K562 (cell line): ENCODE measurements around the gene MMP23B. TPM values are rescaled to one million over a fixed set of nuclear protein-coding genes. Genes with fewer than 3 reads are reported as not detected.

Experiments used
- BHLHE40 ChIP-seq: IDR thresholded peaks from 2 replicates; pipeline ENCODE4 v1.6.1; 2011; ENCODE audit warnings: low read length, improper control_type of control experiment
- BRCA1 ChIP-seq, 2 experiments: fragments of 450-650 bp in 1 of 2; sonication (generic) in 1 of 2; formaldehyde crosslinking in 1 of 2; IDR thresholded peaks; 2 replicates each; pipeline versions ENCODE4 v1.5.0 to v1.6.1; 2017 to 2020; ENCODE audit warnings: mild to moderate bottlenecking in 1 of 2, missing genetic modification reagents in 1 of 2
- CBFB ChIP-seq: sonication (generic); formaldehyde crosslinking; IDR thresholded peaks from 2 replicates; pipeline ENCODE4 v1.4.0; 2020; ENCODE audit warnings: mild to moderate bottlenecking, missing genetic modification reagents
- FOS ChIP-seq: IDR thresholded peaks from 3 replicates; pipeline ENCODE4 v1.6.1; 2011; ENCODE audit not compliant: insufficient read length; ENCODE audit errors: extremely low read depth
- JUN ChIP-seq, 2 experiments: sonication (generic) in 1 of 2; formaldehyde crosslinking in 1 of 2; IDR thresholded peaks; 2 replicates each; pipeline versions ENCODE4 v1.6.1 to v1.8.0; 2012 to 2022; ENCODE audit warnings: borderline replicate concordance in 2 of 2, mild to moderate bottlenecking in 2 of 2, improper control_type of control experiment in 1 of 2, low read depth in 1 of 2, low read length in 1 of 2, missing genetic modification reagents in 1 of 2
- MEIS2 ChIP-seq: fragments of 450-650 bp; IDR thresholded peaks from 2 replicates; pipeline ENCODE4 v1.6.1; 2014; ENCODE audit warnings: mild to moderate bottlenecking; ENCODE audit not compliant: partially characterized antibody
- MTA1 ChIP-seq: fragments of 450-650 bp; IDR thresholded peaks from 2 replicates; pipeline ENCODE4 v1.6.1; 2017; ENCODE audit warnings: borderline replicate concordance
- PHTF2 ChIP-seq: fragments of 250-450 bp; sonication (Bioruptor Pico); IDR thresholded peaks from 2 replicates; pipeline ENCODE4 v1.5.0; 2021; ENCODE audit warnings: mild to moderate bottlenecking
- POLR3G ChIP-seq: IDR thresholded peaks from 2 replicates; pipeline ENCODE4 v1.6.1; 2011; ENCODE audit not compliant: insufficient read length, insufficient replicate concordance; ENCODE audit errors: extremely low read depth
- TAF15 ChIP-seq: fragments of 200-400 bp; formaldehyde crosslinking; IDR thresholded peaks from 2 replicates; pipeline ENCODE4 v1.6.1; 2017; ENCODE audit warnings: mild to moderate bottlenecking, low read depth, low read length, moderate library complexity
- TARDBP ChIP-seq: fragments of 450-650 bp; IDR thresholded peaks from 2 replicates; pipeline ENCODE4 v1.6.1; 2016
- TRIM28 ChIP-seq: fragments of 450-650 bp; IDR thresholded peaks from 2 replicates; pipeline ENCODE4 v1.6.1; 2017
- ZNF184 ChIP-seq: sonication (generic); formaldehyde crosslinking; IDR thresholded peaks from 2 replicates; pipeline ENCODE4 v1.5.0; 2020; ENCODE audit warnings: missing genetic modification reagents
- ZNF780A ChIP-seq: fragments of 250-450 bp; sonication (Bioruptor Pico); IDR thresholded peaks from 2 replicates; pipeline ENCODE4 v1.5.0; 2021; ENCODE audit warnings: mild to moderate bottlenecking
- polyA plus RNA-seq, 8 experiments: library from polyadenylated mRNA; depleted of rRNA in 4 of 8; stranded (reverse) in 5 of 8; unstranded in 3 of 8; fragments of >200 nt; fragmentation: Nextera tagmentation in 2 of 8; fragmentation: Illumina TruSeq in 1 of 8; extraction: Ambion mirVana in 2 of 8; extraction: Trizol in 1 of 8; gene quantifications; 2 replicates each; pipeline versions ENCODE4 v1.2.1 to v1.2.3, GENCODE V29; 2011 to 2014; ENCODE audit warnings: inconsistent platforms in 1 of 8, missing spikeins in 1 of 8
- total RNA-seq, 7 experiments: library from RNA; depleted of rRNA in 6 of 7; stranded (reverse); fragments of >200 nt in 6 of 7; fragmentation: Illumina TruSeq in 2 of 7; extraction: Trizol in 2 of 7; gene quantifications; 2 replicates each; pipeline versions ENCODE4 v1.2.1 to v1.2.3, GENCODE V29; 2011 to 2021; ENCODE audit warnings: low replicate concordance in 1 of 7
- TF ChIP-seq, protein P1 (sequence below): sonication (generic); formaldehyde crosslinking; IDR thresholded peaks from 2 replicates; pipeline ENCODE4 v1.8.0; 2023; ENCODE audit warnings: mild to moderate bottlenecking, missing genetic modification reagents
- TF ChIP-seq, protein P2 (sequence below): fragments of 450-650 bp; IDR thresholded peaks from 2 replicates; pipeline ENCODE4 v1.7.0; 2016; ENCODE audit warnings: borderline replicate concordance
- TF ChIP-seq, protein P3 (sequence below): sonication (generic); formaldehyde crosslinking; IDR thresholded peaks from 2 replicates; pipeline ENCODE4 v1.8.1; 2023; ENCODE audit warnings: mild to moderate bottlenecking, missing genetic modification reagents, moderate library complexity
- TF ChIP-seq, protein P4 (sequence below): fragments of 450-650 bp; formaldehyde crosslinking; IDR thresholded peaks from 2 replicates; pipeline ENCODE4 v1.4.0; 2020; ENCODE audit warnings: mild to moderate bottlenecking, moderate library complexity

MMP23B gene
- total and polyA plus RNA-seq, 9 of the 15 experiments (the other 6 are each of a cell fraction or from before 2014, with no cell fraction given), result 0.28 to 1.2 (median 0.41) TPM; not detected in 5

DNA sequence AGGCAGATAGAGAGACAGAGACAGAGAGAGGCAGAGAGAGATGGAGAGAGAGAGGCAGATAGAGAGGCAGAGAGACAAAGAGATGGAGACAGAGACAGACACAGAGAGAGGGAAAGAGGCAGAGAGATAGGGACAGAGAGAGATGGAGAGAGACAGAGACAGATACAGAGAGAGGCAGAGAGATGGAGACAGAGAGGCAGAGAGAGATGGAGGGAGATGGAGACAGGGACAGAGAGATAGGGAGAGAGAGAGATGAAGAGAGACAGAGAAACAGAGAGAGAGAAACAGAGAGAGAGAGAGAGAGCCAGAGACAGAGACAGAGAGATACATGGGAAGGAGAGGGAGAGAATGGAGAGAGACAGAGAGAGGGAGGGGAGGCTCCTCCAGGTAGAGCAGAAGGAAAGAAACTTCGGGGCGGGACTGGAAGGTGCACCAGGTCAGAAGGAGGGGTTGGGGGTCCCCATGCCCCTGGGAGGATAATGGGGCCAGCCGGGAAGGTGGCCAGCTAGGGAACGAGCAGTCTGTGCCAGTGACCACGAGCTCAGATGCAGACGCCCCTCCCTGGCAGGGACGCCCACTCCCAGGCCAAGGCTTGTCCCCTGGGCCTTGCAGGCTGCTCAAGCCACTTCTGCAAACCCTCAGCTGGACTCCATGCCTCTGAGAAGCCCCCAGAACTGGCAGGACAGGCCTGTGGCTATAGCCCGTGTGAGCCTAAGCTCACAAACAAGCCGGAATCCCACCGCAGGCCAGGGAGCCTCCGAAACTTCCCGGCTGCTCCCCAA, 35.3 kb upstream of the MMP23B start (continued):
- no peak for TF ChIP-seq PHTF2 (CRISPR knock-in tag)
- TF ChIP-seq MTA1, result no peak
- TF ChIP-seq BRCA1 (IDR thresholded peaks at IDR 0.05), result no peak
- 0 out of 2 replicates have a peak, but pooled peaks have one; percentile 14 for TF ChIP-seq BRCA1 (CRISPR knock-in tag; IDR thresholded peaks at IDR 0.05)
- TF ChIP-seq TRIM28, result no peak
- no peak for TF ChIP-seq BHLHE40
- no peak for TF ChIP-seq ZNF184
- TF ChIP-seq, protein P1, sequence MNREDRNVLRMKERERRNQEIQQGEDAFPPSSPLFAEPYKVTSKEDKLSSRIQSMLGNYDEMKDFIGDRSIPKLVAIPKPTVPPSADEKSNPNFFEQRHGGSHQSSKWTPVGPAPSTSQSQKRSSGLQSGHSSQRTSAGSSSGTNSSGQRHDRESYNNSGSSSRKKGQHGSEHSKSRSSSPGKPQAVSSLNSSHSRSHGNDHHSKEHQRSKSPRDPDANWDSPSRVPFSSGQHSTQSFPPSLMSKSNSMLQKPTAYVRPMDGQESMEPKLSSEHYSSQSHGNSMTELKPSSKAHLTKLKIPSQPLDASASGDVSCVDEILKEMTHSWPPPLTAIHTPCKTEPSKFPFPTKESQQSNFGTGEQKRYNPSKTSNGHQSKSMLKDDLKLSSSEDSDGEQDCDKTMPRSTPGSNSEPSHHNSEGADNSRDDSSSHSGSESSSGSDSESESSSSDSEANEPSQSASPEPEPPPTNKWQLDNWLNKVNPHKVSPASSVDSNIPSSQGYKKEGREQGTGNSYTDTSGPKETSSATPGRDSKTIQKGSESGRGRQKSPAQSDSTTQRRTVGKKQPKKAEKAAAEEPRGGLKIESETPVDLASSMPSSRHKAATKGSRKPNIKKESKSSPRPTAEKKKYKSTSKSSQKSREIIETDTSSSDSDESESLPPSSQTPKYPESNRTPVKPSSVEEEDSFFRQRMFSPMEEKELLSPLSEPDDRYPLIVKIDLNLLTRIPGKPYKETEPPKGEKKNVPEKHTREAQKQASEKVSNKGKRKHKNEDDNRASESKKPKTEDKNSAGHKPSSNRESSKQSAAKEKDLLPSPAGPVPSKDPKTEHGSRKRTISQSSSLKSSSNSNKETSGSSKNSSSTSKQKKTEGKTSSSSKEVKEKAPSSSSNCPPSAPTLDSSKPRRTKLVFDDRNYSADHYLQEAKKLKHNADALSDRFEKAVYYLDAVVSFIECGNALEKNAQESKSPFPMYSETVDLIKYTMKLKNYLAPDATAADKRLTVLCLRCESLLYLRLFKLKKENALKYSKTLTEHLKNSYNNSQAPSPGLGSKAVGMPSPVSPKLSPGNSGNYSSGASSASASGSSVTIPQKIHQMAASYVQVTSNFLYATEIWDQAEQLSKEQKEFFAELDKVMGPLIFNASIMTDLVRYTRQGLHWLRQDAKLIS (CRISPR knock-in tag), result no peak
- TF ChIP-seq TARDBP, result no peak
- no peak for TF ChIP-seq MEIS2
- TF ChIP-seq CBFB, result no peak
- TF ChIP-seq, protein P2, sequence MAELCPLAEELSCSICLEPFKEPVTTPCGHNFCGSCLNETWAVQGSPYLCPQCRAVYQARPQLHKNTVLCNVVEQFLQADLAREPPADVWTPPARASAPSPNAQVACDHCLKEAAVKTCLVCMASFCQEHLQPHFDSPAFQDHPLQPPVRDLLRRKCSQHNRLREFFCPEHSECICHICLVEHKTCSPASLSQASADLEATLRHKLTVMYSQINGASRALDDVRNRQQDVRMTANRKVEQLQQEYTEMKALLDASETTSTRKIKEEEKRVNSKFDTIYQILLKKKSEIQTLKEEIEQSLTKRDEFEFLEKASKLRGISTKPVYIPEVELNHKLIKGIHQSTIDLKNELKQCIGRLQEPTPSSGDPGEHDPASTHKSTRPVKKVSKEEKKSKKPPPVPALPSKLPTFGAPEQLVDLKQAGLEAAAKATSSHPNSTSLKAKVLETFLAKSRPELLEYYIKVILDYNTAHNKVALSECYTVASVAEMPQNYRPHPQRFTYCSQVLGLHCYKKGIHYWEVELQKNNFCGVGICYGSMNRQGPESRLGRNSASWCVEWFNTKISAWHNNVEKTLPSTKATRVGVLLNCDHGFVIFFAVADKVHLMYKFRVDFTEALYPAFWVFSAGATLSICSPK, result peak; percentile 51; the same call in 1 of the 2 replicates
- no peak for TF ChIP-seq TAF15
- TF ChIP-seq FOS, result no peak
- TF ChIP-seq, protein P3, sequence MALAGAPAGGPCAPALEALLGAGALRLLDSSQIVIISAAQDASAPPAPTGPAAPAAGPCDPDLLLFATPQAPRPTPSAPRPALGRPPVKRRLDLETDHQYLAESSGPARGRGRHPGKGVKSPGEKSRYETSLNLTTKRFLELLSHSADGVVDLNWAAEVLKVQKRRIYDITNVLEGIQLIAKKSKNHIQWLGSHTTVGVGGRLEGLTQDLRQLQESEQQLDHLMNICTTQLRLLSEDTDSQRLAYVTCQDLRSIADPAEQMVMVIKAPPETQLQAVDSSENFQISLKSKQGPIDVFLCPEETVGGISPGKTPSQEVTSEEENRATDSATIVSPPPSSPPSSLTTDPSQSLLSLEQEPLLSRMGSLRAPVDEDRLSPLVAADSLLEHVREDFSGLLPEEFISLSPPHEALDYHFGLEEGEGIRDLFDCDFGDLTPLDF, result no peak
- no peak for TF ChIP-seq ZNF780A
- no peak for TF ChIP-seq POLR3G
- TF ChIP-seq, protein P4, sequence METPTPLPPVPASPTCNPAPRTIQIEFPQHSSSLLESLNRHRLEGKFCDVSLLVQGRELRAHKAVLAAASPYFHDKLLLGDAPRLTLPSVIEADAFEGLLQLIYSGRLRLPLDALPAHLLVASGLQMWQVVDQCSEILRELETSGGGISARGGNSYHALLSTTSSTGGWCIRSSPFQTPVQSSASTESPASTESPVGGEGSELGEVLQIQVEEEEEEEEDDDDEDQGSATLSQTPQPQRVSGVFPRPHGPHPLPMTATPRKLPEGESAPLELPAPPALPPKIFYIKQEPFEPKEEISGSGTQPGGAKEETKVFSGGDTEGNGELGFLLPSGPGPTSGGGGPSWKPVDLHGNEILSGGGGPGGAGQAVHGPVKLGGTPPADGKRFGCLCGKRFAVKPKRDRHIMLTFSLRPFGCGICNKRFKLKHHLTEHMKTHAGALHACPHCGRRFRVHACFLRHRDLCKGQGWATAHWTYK, result no peak
- no peak for TF ChIP-seq JUN (IDR thresholded peaks at IDR 0.05; ENCODE audit: borderline replicate concordance, low read depth, low read length)
- TF ChIP-seq JUN (CRISPR knock-in tag; IDR thresholded peaks at IDR 0.05; ENCODE audit: borderline replicate concordance), result no peak
